ENCODE data around the gene CNTFR.

DNA sequence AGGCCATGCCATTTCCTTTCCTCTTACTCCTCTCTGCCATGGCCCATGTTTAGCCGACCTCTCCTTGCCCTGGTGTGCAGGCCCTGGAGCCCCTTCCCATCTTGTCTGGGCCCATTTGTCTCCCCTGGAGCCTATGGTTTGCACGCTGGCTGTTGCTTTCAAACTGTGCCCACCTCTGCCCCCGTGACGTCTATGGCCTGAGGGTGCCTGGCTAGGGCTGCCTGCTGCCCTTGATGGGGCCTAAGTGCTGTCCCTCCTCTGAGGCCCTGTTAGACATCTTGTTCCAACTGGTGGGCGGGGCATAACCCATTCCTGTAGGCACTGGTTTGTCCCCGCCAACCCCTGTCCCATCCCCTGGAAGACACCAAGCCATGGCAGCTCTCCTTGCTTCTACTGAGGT lies 44.0 kb downstream of the CNTFR start:
- TF ChIP-seq, protein P1, sequence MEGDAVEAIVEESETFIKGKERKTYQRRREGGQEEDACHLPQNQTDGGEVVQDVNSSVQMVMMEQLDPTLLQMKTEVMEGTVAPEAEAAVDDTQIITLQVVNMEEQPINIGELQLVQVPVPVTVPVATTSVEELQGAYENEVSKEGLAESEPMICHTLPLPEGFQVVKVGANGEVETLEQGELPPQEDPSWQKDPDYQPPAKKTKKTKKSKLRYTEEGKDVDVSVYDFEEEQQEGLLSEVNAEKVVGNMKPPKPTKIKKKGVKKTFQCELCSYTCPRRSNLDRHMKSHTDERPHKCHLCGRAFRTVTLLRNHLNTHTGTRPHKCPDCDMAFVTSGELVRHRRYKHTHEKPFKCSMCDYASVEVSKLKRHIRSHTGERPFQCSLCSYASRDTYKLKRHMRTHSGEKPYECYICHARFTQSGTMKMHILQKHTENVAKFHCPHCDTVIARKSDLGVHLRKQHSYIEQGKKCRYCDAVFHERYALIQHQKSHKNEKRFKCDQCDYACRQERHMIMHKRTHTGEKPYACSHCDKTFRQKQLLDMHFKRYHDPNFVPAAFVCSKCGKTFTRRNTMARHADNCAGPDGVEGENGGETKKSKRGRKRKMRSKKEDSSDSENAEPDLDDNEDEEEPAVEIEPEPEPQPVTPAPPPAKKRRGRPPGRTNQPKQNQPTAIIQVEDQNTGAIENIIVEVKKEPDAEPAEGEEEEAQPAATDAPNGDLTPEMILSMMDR (IDR thresholded peaks at IDR 0.05): no peak
- TF ChIP-seq POLR2A (IDR thresholded peaks at IDR 0.05) (no peak), POLR2AphosphoS5 (IDR thresholded peaks at IDR 0.05; ENCODE audit: insufficient read depth in 1 of 2, low read depth in 1 of 2) (no peak)
